A549 treated with AZD9567 at 1 μM for 4 hours (cell line): ENCODE measurements around the gene BRSK2. TPM values are rescaled to one million over a fixed set of nuclear protein-coding genes. Genes with fewer than 3 reads are reported as not detected.

Experiments used
- total RNA-seq: library from RNA; stranded (reverse); fragments of 200-300 nt; extraction: Qiagen RNA extraction; gene quantifications from 5 replicates; pipeline ENCODE4 v1.2.3, GENCODE V29; 2022; ENCODE audit not compliant: insufficient read depth

Gene BRSK2
- total RNA-seq = 2.9 to 8.6 TPM (median 6.9 TPM) in 5 replicates

DNA sequence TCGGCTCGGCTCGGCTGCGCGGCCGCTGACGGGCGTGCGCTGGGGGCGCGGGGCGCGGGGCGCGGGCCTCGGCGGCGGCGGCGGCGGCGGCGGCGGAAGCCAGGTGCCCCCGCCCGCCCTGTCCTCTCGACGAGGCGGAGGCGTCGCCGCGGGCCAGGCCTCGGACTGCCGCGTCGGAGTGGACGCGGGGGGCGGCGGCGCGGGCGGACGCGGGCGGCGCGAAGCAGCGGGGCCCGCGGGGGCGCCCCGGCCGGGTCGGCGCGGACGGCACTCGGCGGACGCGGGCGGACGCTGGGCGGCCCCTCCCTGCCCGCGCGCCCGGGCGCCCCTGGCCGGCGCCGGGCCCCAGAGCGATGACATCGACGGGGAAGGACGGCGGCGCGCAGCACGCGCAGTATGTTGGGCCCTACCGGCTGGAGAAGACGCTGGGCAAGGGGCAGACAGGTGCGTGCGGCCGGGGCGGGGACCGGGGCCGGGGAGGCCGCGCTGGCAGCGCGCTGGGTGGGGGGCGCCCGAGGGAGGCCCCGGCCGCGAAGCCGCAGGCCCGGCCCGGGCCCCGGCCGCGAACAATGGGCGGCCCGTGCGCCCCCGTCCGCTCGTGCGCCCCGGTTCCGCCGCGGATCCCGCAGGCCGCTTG is at the start of gene BRSK2:
TSS of gene BRSK2 (plus strand) at position 3 of the 637 bp plus-strand sequence. CDS start at position 354, 351 bp downstream.

GRCh38 chr11:1486054-1486825 is 96.5 kb downstream of the BRSK2 start, which contains the start of gene MOB2:
Gene MOB2, minus strand, starts transcription at chr11:1486779. Its CDS starts 223 bp downstream, at chr11:1486556.

Other genes starting within 250 kb of the BRSK2 start
- 1.1 to 2.3 TPM (median 1.6 TPM) in 5 replicates for gene MUC5AC, start 232.0 kb upstream of the BRSK2 start, total RNA-seq
- gene MUC5B, start 166.9 kb upstream of the BRSK2 start, total RNA-seq = 1.7 to 5.3 TPM (median 4.0 TPM) in 5 replicates
- gene TOLLIP, start 80.3 kb upstream of the BRSK2 start, total RNA-seq = 24.8 to 59.5 TPM (median 58.5 TPM) in 5 replicates
- gene MOB2, start 96.8 kb downstream of the BRSK2 start, total RNA-seq = 37.1 to 51.2 TPM (median 46.1 TPM) in 5 replicates
- gene DUSP8, start 182.3 kb downstream of the BRSK2 start, total RNA-seq = 0.43 to 1.6 TPM (median 0.94 TPM) in 5 replicates
- not detected in 5 replicates for gene KRTAP5-1, start 195.3 kb downstream of the BRSK2 start, total RNA-seq
- gene KRTAP5-2, start 208.4 kb downstream of the BRSK2 start, total RNA-seq = not detected in 5 replicates
- not detected in 5 replicates for gene KRTAP5-3, start 218.5 kb downstream of the BRSK2 start, total RNA-seq
- gene KRTAP5-4, start 232.2 kb downstream of the BRSK2 start, total RNA-seq = not detected in 5 replicates
- gene KRTAP5-5, start 239.8 kb downstream of the BRSK2 start, total RNA-seq = not detected in 5 replicates